ENCODE measurements around the gene CLK4. TPM values are rescaled to one million over a fixed set of nuclear protein-coding genes. Genes with fewer than 3 reads are reported as not detected.

The CLK4 gene
- total RNA-seq, 1 donor = 30.8 TPM

- no peak overlapping the region for H3K4me3 ChIP-seq (ENCODE audit: low read depth, low read length)
- DNase-seq (ENCODE audit: low read depth) = no peak
- TF ChIP-seq CTCF (IDR thresholded peaks at IDR 0.05; ENCODE audit: insufficient read depth, low read length) = no peak
These were observed 45.2 kb downstream of the CLK4 start for GRCh38 chr5:178581621-178582020.

GRCh38 chr5:178580271-178580955 is 46.4 kb downstream of the CLK4 start:
- TF ChIP-seq CTCF (IDR thresholded peaks at IDR 0.05; ENCODE audit: insufficient read depth, low read length) = no peak

GRCh38 chr5:178577944-178578343 is 48.9 kb downstream of the CLK4 start:
- DNase-seq (ENCODE audit: low read depth) = no peak
- TF ChIP-seq CTCF (IDR thresholded peaks at IDR 0.05; ENCODE audit: insufficient read depth, low read length) = no peak
- no peak overlapping the region for H3K4me3 ChIP-seq (ENCODE audit: low read depth, low read length)

More at GRCh38 chr5:178580271-178580955, 46.4 kb downstream of the CLK4 start:
- H3K4me3 ChIP-seq (ENCODE audit: low read depth, low read length) = no peak overlapping the region
- no peak for DNase-seq (ENCODE audit: low read depth)

- H3K4me3 ChIP-seq (ENCODE audit: low read depth, low read length) = no peak overlapping the region
- no peak for DNase-seq (ENCODE audit: low read depth)
- TF ChIP-seq CTCF (IDR thresholded peaks at IDR 0.05; ENCODE audit: insufficient read depth, low read length) = no peak
These were observed 49.4 kb downstream of the CLK4 start for GRCh38 chr5:178577376-178577839.

- no peak overlapping the region for H3K4me3 ChIP-seq (ENCODE audit: low read depth, low read length)
- DNase-seq (ENCODE audit: low read depth) = no peak
- no peak for TF ChIP-seq CTCF (IDR thresholded peaks at IDR 0.05; ENCODE audit: insufficient read depth, low read length)
These were observed 50.1 kb downstream of the CLK4 start for GRCh38 chr5:178576591-178577351.

- no peak overlapping the region for H3K4me3 ChIP-seq (ENCODE audit: low read depth, low read length)
- no peak for TF ChIP-seq CTCF (IDR thresholded peaks at IDR 0.05; ENCODE audit: insufficient read depth, low read length)
- no peak for DNase-seq (ENCODE audit: low read depth)
These were observed 53.6 kb downstream of the CLK4 start for GRCh38 chr5:178573216-178573615.

Data from fibroblast of the aortic adventitia (primary cell).